CD4-positive, alpha-beta T cell (primary cell): ENCODE data around the gene ZNF718. TPM values are rescaled to one million over a fixed set of nuclear protein-coding genes. Genes with fewer than 3 reads are reported as not detected.
"Not testable (repeated sequence)": the region's sequence is repeated elsewhere in the genome, so short reads cannot be mapped to it uniquely, and the experiment has no call there.

Experiments
- ATAC-seq: fragments of 200-7000 bp; cut with Tn5 transposase; one replicate; pipeline ENCODE4 v1.10.0; 2022; ENCODE audit warnings: mild to moderate bottlenecking; ENCODE audit not compliant: poor library complexity
- CTCF ChIA-PET: fragments of 350-600 bp; sonication (Branson Sonifier 250); formaldehyde crosslinking; loops from one replicate; lab custom pipeline; 2021; ENCODE audit warnings: antibody characterized with exemption, inconsistent platforms; lab: Charles Lee
- POLR2A ChIA-PET: fragments of 350-600 bp; sonication (Branson Sonifier 250); formaldehyde crosslinking; loops from one replicate; lab custom pipeline; 2021; ENCODE audit warnings: antibody characterized with exemption, inconsistent platforms; lab: Charles Lee
- DNase-seq, 14 experiments: peaks; one replicate each; pipeline ENCODE4 v3.0.0-alpha.2; 2013 to 2020; ENCODE audit warnings: mixed read lengths in 2 of 14
- H3K27ac ChIP-seq, 2 donors: one replicate each; pipeline versions ENCODE4 v1.5.1 to v1.7.0; 2013; ENCODE audit warnings: low read length in 2 of 2, low read depth in 1 of 2, mild to moderate bottlenecking in 1 of 2
- H3K27me3 ChIP-seq, 2 experiments: 1 replicate in 1 of 2; 2 replicates in 1 of 2; pipeline versions ENCODE4 v1.6.1 to v1.7.0; 2013; ENCODE audit warnings: low read length in 2 of 2, control low read depth in 1 of 2, mild to moderate bottlenecking in 1 of 2, moderate library complexity in 1 of 2; ENCODE audit not compliant: insufficient read depth in 2 of 2, control insufficient read depth in 1 of 2
- H3K36me3 ChIP-seq: one replicate; pipeline ENCODE4 v1.6.1; 2013; ENCODE audit warnings: low read length, control low read depth; ENCODE audit not compliant: insufficient read depth
- H3K4me1 ChIP-seq: one replicate; pipeline ENCODE4 v1.6.1; 2013; ENCODE audit warnings: low read length, control low read depth; ENCODE audit not compliant: insufficient read depth
- H3K4me3 ChIP-seq: one replicate; pipeline ENCODE4 v1.5.1; 2013; ENCODE audit warnings: mild to moderate bottlenecking, low read length, moderate library complexity
- H3K9me3 ChIP-seq, 2 experiments: 1 replicate in 1 of 2; 2 replicates in 1 of 2; pipeline versions ENCODE4 v1.6.1 to v1.7.0; 2013; ENCODE audit warnings: low read length in 2 of 2, mild to moderate bottlenecking in 2 of 2, control low read depth in 1 of 2, moderate library complexity in 1 of 2; ENCODE audit not compliant: control insufficient read depth in 1 of 2, insufficient read depth in 1 of 2
- H3K27ac Mint-ChIP-seq: one replicate; pipeline ENCODE4 v1.8.0; 2020; ENCODE audit warnings: mixed read lengths
- H3K27me3 Mint-ChIP-seq: one replicate; pipeline ENCODE4 v1.8.0; 2021; ENCODE audit warnings: mixed read lengths
- H3K36me3 Mint-ChIP-seq: one replicate; pipeline ENCODE4 v1.8.0; 2021; ENCODE audit warnings: low read depth, mixed read lengths
- H3K4me1 Mint-ChIP-seq: one replicate; pipeline ENCODE4 v1.8.0; 2021; ENCODE audit warnings: low read depth, mixed read lengths
- H3K4me3 Mint-ChIP-seq: one replicate; pipeline ENCODE4 v1.8.0; 2020; ENCODE audit warnings: mild to moderate bottlenecking, mixed read lengths
- H3K9me3 Mint-ChIP-seq: one replicate; pipeline ENCODE4 v1.8.0; 2020; ENCODE audit warnings: mixed read lengths
- intact Hi-C, 2 experiments: fragments of 100-400 bp; cut with DNase I in 1 of 2; cut with micrococcal nuclease in 1 of 2; formaldehyde crosslinking; loops; one replicate each; pipeline versions ENCODE4 v1.15.1 to v1.9.0; 2023 to 2025; cut with DNase I, micrococcal nuclease
- total RNA-seq, 174 experiments: library from RNA in 2 of 174; stranded (reverse) in 2 of 174; gene quantifications; one replicate each; pipeline ENCODE4 v1.2.3 and lab custom pipeline; 2021 to 2026
- TF ChIP-seq, protein P1 (sequence below): fragments of 200-600 bp; IDR thresholded peaks from one replicate; pipeline ENCODE4 v1.8.0; 2022; ENCODE audit warnings: antibody characterized with exemption, mild to moderate bottlenecking

Gene ZNF718
- total RNA-seq, 2 experiments from 2014 or later = 6.3 to 7.4 TPM

DNA sequence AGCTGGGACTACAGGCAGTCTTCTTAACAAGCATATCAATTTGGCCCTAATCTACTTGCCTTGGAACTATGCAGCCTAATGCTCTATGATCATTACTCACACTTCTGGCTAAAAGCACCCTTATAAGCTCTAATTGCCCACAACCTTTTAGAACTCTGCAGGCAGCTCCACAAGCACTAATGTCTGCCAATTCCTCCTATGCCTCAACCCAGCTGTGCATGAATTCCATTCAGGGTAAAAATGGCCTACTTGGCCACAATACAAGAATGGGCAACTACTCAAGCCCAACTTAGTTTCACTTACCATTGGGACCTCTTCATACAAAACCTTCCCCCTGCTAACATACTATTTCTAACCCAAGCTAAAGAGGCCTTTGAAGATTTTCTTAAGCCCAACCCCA, 51.7 kb downstream of the ZNF718 start:
- H3K9me3 Mint-ChIP-seq = peaks cover 31% of the 10 kb centered on the region
- H3K27ac Mint-ChIP-seq = no peak overlapping the region
- ATAC-seq (no peak), DNase-seq (no peak)
- H3K4me1 Mint-ChIP-seq = no peaks in the 10 kb centered on the region
- intact Hi-C loops = no loop called here
- Histone ChIP-seq H3K4me1 (no peaks in the 10 kb centered on the region), H3K36me3 (no peaks in the 10 kb centered on the region), H3K27me3 (no peaks in the 10 kb centered on the region), H3K9me3 (peaks cover 36 to 100% of the 10 kb centered on the region in 2 experiments), H3K4me3 (no peak overlapping the region), H3K27ac (no peak overlapping the region)
- H3K4me3 Mint-ChIP-seq = no peak overlapping the region
- no peaks in the 10 kb centered on the region for H3K27me3 Mint-ChIP-seq
- TF ChIP-seq, protein P1, sequence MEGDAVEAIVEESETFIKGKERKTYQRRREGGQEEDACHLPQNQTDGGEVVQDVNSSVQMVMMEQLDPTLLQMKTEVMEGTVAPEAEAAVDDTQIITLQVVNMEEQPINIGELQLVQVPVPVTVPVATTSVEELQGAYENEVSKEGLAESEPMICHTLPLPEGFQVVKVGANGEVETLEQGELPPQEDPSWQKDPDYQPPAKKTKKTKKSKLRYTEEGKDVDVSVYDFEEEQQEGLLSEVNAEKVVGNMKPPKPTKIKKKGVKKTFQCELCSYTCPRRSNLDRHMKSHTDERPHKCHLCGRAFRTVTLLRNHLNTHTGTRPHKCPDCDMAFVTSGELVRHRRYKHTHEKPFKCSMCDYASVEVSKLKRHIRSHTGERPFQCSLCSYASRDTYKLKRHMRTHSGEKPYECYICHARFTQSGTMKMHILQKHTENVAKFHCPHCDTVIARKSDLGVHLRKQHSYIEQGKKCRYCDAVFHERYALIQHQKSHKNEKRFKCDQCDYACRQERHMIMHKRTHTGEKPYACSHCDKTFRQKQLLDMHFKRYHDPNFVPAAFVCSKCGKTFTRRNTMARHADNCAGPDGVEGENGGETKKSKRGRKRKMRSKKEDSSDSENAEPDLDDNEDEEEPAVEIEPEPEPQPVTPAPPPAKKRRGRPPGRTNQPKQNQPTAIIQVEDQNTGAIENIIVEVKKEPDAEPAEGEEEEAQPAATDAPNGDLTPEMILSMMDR = no peak
- ChIA-PET CTCF (no interaction called here), POLR2A (no interaction called here)
- peaks cover 82% of the 10 kb centered on the region for H3K36me3 Mint-ChIP-seq

DNA sequence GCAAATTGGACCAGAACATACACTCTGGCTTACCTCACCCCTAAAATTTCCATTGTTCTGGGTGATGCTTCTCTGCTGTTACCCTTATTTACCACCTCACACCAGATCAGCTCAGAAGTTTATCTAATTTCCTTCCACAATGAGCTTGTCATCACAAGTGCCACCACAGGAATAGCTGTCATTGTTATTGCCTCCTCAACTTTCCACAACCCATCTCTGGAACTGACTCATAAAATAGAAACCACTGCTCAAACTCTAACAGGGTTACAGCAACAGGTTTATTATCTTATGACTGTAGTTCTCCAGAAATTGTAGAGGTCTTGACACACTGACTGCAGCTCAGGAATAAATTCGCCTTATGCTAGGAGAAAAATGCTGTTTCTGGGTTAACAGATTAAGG, 52.7 kb downstream of the ZNF718 start:
- no peak overlapping the region for H3K27ac ChIP-seq
- no peak overlapping the region for H3K27ac Mint-ChIP-seq

DNA sequence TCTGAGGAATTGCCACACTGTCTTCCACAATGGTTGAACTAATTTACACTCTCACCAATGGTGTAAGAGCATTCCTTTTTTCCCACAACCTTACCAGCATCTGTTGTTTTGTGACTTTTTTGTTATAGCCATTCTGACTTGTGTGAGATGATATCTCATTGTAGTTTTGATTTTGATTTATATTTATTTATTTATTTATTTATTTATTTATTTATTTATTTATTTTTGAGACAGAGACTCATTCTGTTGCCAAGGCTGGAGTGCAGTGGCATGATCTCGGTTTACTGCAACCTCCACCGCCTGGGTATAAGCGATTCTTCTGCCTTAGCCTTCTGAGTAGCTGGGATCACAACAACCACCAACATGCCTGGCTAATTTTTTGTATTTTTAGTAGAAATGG, 57.9 kb downstream of the ZNF718 start:
- H3K4me3 Mint-ChIP-seq = not testable (repeated sequence)

More for the DNA sequence above, 52.7 kb downstream of the ZNF718 start:
- no peak for ATAC-seq
- CTCF ChIA-PET = no interaction called here
- Mint-ChIP-seq H3K27me3 (no peaks in the 10 kb centered on the region), H3K4me3 (no peak overlapping the region), H3K36me3 (peaks cover 82% of the 10 kb centered on the region), H3K4me1 (no peaks in the 10 kb centered on the region), H3K9me3 (peaks cover 36% of the 10 kb centered on the region)
- intact Hi-C loops = no loop called here
- no peaks in the 10 kb centered on the region for H3K36me3 ChIP-seq
- no peak for DNase-seq
- no peaks in the 10 kb centered on the region for H3K4me1 ChIP-seq
- peaks cover 27 to 98% of the 10 kb centered on the region in 2 experiments for H3K9me3 ChIP-seq
- POLR2A ChIA-PET = no interaction called here
- H3K4me3 ChIP-seq = no peak overlapping the region
- TF ChIP-seq, protein P1 = no peak
- H3K27me3 ChIP-seq = no peaks in the 10 kb centered on the region

DNA sequence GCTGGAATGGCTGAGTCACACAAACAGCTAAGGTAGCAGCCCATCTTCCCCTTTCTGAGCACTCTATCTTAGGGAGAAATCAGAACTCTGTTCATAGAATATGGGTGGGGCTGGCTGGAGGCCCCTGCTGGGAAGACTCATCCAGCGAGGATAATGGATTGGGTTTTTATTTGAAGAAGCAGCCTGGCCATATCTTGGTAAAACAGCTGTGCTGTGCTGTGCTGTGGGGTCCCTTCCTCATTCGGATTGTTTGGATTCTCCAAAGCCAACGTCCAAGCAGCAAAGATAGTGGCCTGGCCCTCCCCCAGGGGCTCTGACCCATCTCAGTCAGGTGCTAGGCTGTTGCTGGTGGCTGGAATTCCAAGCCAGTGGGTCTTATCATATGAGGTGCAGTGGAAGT, 63.8 kb downstream of the ZNF718 start:
- DNase-seq (no peak), ATAC-seq (no peak)
- Histone ChIP-seq H3K27ac (no peak overlapping the region), H3K27me3 (no peaks in the 10 kb centered on the region), H3K9me3 (peaks cover 48 to 79% of the 10 kb centered on the region in 2 experiments), H3K4me1 (no peaks in the 10 kb centered on the region), H3K4me3 (no peak overlapping the region), H3K36me3 (no peaks in the 10 kb centered on the region)
- Mint-ChIP-seq H3K27ac (no peak overlapping the region), H3K4me1 (no peaks in the 10 kb centered on the region), H3K27me3 (no peaks in the 10 kb centered on the region), H3K36me3 (peaks cover 71% of the 10 kb centered on the region), H3K4me3 (no peak overlapping the region), H3K9me3 (peaks cover 28% of the 10 kb centered on the region)
- ChIA-PET POLR2A (no interaction called here), CTCF (no interaction called here)
- TF ChIP-seq, protein P1 = no peak
- intact Hi-C loops = no loop called here

More for the DNA sequence above, 57.9 kb downstream of the ZNF718 start:
- H3K36me3 ChIP-seq, intact Hi-C loops, POLR2A ChIA-PET, ATAC-seq, H3K27ac ChIP-seq, H3K27me3 Mint-ChIP-seq, DNase-seq, H3K27ac Mint-ChIP-seq, CTCF ChIA-PET, H3K4me1 Mint-ChIP-seq, H3K27me3 ChIP-seq, H3K4me3 ChIP-seq, H3K4me1 ChIP-seq: not testable (repeated sequence)
- peaks cover 11 to 94% of the 10 kb centered on the region in 2 experiments for H3K9me3 ChIP-seq
- peaks cover 89% of the 10 kb centered on the region for H3K36me3 Mint-ChIP-seq
- H3K9me3 Mint-ChIP-seq = peaks cover 39% of the 10 kb centered on the region

DNA sequence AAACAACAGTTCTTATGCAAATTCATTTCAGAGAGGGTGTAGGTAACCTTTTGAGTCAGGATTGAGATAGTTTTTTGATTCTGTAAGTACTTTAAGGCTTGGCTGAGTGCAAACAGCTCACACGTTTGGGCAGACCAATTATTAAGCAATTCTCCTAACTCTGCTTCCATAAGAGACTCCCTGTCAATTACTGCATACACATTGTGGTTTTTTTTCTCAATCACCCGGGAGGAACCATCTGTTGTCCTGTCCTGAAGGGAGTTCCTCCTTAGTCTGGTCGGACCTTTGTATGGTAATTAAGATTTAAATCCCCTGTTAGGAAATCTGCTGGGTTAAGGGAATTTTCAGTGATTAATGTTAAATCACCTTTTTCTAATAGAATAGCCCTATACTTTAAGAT, 70.9 kb downstream of the ZNF718 start:
- H3K27me3 Mint-ChIP-seq, intact Hi-C loops: not testable (repeated sequence)
- peaks cover 20% of the 10 kb centered on the region for H3K9me3 Mint-ChIP-seq

More for the DNA sequence above, 70.9 kb downstream of the ZNF718 start:
- H3K4me1 ChIP-seq, H3K27ac Mint-ChIP-seq, H3K27me3 ChIP-seq, H3K4me1 Mint-ChIP-seq, H3K4me3 ChIP-seq, ATAC-seq, H3K27ac ChIP-seq, H3K4me3 Mint-ChIP-seq, CTCF ChIA-PET, POLR2A ChIA-PET, H3K36me3 ChIP-seq, DNase-seq: not testable (repeated sequence)
- peaks cover 82% of the 10 kb centered on the region for H3K36me3 Mint-ChIP-seq
- peaks cover 36 to 70% of the 10 kb centered on the region in 2 experiments for H3K9me3 ChIP-seq
